ENCODE data around the gene VANGL1.

VANGL1 gene

GRCh38 chr1:115740811-115741210 lies 99.0 kb downstream of the VANGL1 start:
- H3K36me3 ChIP-seq (replicated peaks; ENCODE audit: low read depth, low read length), result no peaks in the 10 kb centered on the region
- H4K20me1 ChIP-seq (ENCODE audit: insufficient read depth, low read length), result no peaks in the 10 kb centered on the region
- no peaks in the 10 kb centered on the region for H3K79me2 ChIP-seq (ENCODE audit: low read length)
- H3K27ac ChIP-seq (ENCODE audit: low read length), result no peak overlapping the region
- no peak overlapping the region for H3K4me3 ChIP-seq (ENCODE audit: low read length)
- H3K27me3 ChIP-seq (ENCODE audit: low read depth, low read length), result no peaks in the 10 kb centered on the region
- TF ChIP-seq, protein P1, sequence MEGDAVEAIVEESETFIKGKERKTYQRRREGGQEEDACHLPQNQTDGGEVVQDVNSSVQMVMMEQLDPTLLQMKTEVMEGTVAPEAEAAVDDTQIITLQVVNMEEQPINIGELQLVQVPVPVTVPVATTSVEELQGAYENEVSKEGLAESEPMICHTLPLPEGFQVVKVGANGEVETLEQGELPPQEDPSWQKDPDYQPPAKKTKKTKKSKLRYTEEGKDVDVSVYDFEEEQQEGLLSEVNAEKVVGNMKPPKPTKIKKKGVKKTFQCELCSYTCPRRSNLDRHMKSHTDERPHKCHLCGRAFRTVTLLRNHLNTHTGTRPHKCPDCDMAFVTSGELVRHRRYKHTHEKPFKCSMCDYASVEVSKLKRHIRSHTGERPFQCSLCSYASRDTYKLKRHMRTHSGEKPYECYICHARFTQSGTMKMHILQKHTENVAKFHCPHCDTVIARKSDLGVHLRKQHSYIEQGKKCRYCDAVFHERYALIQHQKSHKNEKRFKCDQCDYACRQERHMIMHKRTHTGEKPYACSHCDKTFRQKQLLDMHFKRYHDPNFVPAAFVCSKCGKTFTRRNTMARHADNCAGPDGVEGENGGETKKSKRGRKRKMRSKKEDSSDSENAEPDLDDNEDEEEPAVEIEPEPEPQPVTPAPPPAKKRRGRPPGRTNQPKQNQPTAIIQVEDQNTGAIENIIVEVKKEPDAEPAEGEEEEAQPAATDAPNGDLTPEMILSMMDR (IDR thresholded peaks at IDR 0.05; ENCODE audit: low read depth, low read length), result no peak
- TF ChIP-seq EZH2phosphoT487 (IDR thresholded peaks at IDR 0.05; ENCODE audit: low read depth), result no peak
- no peak overlapping the region for H3K9ac ChIP-seq (ENCODE audit: low read length)
- no peak overlapping the region for H2AFZ ChIP-seq (ENCODE audit: low read depth, low read length)
- H3K4me2 ChIP-seq (ENCODE audit: low read length), result no peak overlapping the region
- no peaks in the 10 kb centered on the region for H3K4me1 ChIP-seq (ENCODE audit: low read length)
- H3K9me3 ChIP-seq (ENCODE audit: insufficient read depth, low read length), result no peaks in the 10 kb centered on the region

- Histone ChIP-seq H3K79me2 (ENCODE audit: low read length) (no peaks in the 10 kb centered on the region), H2AFZ (ENCODE audit: low read depth, low read length) (no peak overlapping the region), H3K4me1 (ENCODE audit: low read length) (no peaks in the 10 kb centered on the region), H3K4me3 (ENCODE audit: low read length) (no peak overlapping the region), H3K9me3 (ENCODE audit: insufficient read depth, low read length) (no peaks in the 10 kb centered on the region), H4K20me1 (ENCODE audit: insufficient read depth, low read length) (no peaks in the 10 kb centered on the region), H3K4me2 (ENCODE audit: low read length) (no peak overlapping the region), H3K36me3 (replicated peaks; ENCODE audit: low read depth, low read length) (no peaks in the 10 kb centered on the region), H3K9ac (ENCODE audit: low read length) (no peak overlapping the region), H3K27me3 (ENCODE audit: low read depth, low read length) (no peaks in the 10 kb centered on the region), H3K27ac (ENCODE audit: low read length) (no peak overlapping the region)
- TF ChIP-seq EZH2phosphoT487 (IDR thresholded peaks at IDR 0.05; ENCODE audit: low read depth), result no peak
- TF ChIP-seq, protein P1 (IDR thresholded peaks at IDR 0.05; ENCODE audit: low read depth, low read length), result no peak
Measured at GRCh38 chr1:115744646-115745275, 103.0 kb downstream of the VANGL1 start.

DNA sequence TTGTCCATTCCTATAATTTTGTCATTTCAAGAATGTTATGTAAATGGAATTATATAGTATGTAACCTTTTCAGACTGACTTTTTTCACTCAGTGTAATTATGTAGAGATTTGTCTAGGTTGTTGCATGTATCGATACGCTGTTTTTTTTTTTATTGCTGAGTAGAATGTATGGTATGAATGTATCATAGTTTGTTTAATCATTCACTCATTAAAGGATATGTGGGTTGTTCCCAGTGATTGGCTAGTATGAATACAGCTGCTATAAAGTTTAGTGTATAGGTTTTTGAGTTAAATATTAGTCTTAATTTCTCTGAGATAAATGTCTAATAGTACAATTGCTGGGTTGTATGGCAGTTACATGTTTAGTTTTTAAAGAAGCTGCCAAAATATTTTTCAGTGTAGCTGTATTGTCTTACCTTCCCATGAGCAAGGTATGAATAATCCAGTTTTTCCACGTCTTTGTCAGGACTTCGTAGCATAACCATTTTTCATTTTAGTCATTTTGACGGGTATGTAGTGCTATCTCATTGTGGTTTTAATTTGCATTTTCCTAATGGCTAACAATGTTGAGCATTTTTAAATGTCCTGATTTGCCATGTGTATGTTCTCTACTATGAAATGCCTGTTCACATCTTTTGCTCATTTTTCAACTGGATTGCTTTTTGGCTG lies 104.4 kb downstream of the VANGL1 start:
- TF ChIP-seq EZH2phosphoT487 (IDR thresholded peaks at IDR 0.05; ENCODE audit: low read depth), result no peak
- TF ChIP-seq, protein P1 (IDR thresholded peaks at IDR 0.05; ENCODE audit: low read depth, low read length), result no peak
- H4K20me1 ChIP-seq (ENCODE audit: insufficient read depth, low read length), result no peaks in the 10 kb centered on the region
- H3K4me2 ChIP-seq (ENCODE audit: low read length), result no peak overlapping the region
- no peaks in the 10 kb centered on the region for H3K27me3 ChIP-seq (ENCODE audit: low read depth, low read length)
- no peak overlapping the region for H2AFZ ChIP-seq (ENCODE audit: low read depth, low read length)
- H3K27ac ChIP-seq (ENCODE audit: low read length), result no peak overlapping the region
- no peak overlapping the region for H3K4me3 ChIP-seq (ENCODE audit: low read length)
- H3K9me3 ChIP-seq (ENCODE audit: insufficient read depth, low read length), result no peaks in the 10 kb centered on the region
- no peaks in the 10 kb centered on the region for H3K4me1 ChIP-seq (ENCODE audit: low read length)
- no peak overlapping the region for H3K9ac ChIP-seq (ENCODE audit: low read length)
- no peaks in the 10 kb centered on the region for H3K36me3 ChIP-seq (replicated peaks; ENCODE audit: low read depth, low read length)
- no peaks in the 10 kb centered on the region for H3K79me2 ChIP-seq (ENCODE audit: low read length)
